ENCODE measurements around the gene LITAF. TPM values are rescaled to one million over a fixed set of nuclear protein-coding genes. Genes with fewer than 3 reads are reported as not detected.

LITAF gene
- total RNA-seq, 1 experiment from 2014 or later, result 84.2 TPM

- Histone ChIP-seq H3K27me3 (ENCODE audit: insufficient read depth, low read length) (no peaks in the 10 kb centered on the region), H3K27ac (ENCODE audit: low read depth, low read length) (no peak overlapping the region), H4K20me1 (ENCODE audit: insufficient read depth) (no peaks in the 10 kb centered on the region), H3K4me2 (ENCODE audit: low read length) (no peak overlapping the region), H3K36me3 (ENCODE audit: control insufficient read depth in 1 of 2, insufficient read depth in 2 of 2, low read length in 2 of 2) (no peaks in the 10 kb centered on the region), H2AFZ (ENCODE audit: low read depth, low read length, poor library complexity, severe bottlenecking) (no peak overlapping the region), H3K9me3 (ENCODE audit: control insufficient read depth in 1 of 2, insufficient read depth in 1 of 2, low read depth in 1 of 2, low read length in 2 of 2) (no peaks in the 10 kb centered on the region), H3K9me2 (ENCODE audit: insufficient read depth) (no peaks in the 10 kb centered on the region), H3K4me3 (replicated peaks in 1 of 2; ENCODE audit: low read depth in 1 of 2, low read length in 2 of 2) (no peak overlapping the region), H3K9ac (ENCODE audit: low read length) (no peak overlapping the region), H3K79me2 (ENCODE audit: insufficient read depth, low read length) (peaks cover 74% of the 10 kb centered on the region), H3K4me1 (ENCODE audit: control insufficient read depth in 1 of 2, insufficient read depth in 2 of 2, low read length in 2 of 2) (peaks cover 13 to 28% of the 10 kb centered on the region in 2 experiments)
- BruUV-seq (replicated peaks), result no TSS peak
- DNase-seq (ENCODE audit: low read depth, low spot score), result no peak
- TF ChIP-seq ZBTB33 (IDR thresholded peaks at IDR 0.05; ENCODE audit: extremely low read depth, insufficient replicate concordance, low read length) (no peak), CEBPB (IDR thresholded peaks at IDR 0.05; ENCODE audit: low read depth) (no peak), MAX (IDR thresholded peaks at IDR 0.05) (no peak), POLR2A (IDR thresholded peaks at IDR 0.05; ENCODE audit: borderline replicate concordance, extremely low read depth, insufficient read depth, insufficient read length) (no peak), CTCF (IDR thresholded peaks at IDR 0.05 in 2 of 3, conservative IDR thresholded peaks at IDR 0.05 in 1 of 3; ENCODE audit: borderline replicate concordance in 1 of 3, insufficient read depth in 1 of 3, low read depth in 2 of 3, low read length in 2 of 3) (no peak), ATF3 (IDR thresholded peaks at IDR 0.05) (no peak), SIN3A (IDR thresholded peaks at IDR 0.05; ENCODE audit: low read depth) (no peak), EZH2phosphoT487 (IDR thresholded peaks at IDR 0.05; ENCODE audit: borderline replicate concordance) (no peak), ELF1 (IDR thresholded peaks at IDR 0.05; ENCODE audit: borderline replicate concordance, low read depth) (no peak), EZH2 (IDR thresholded peaks at IDR 0.05) (no peak), ZNF274 (IDR thresholded peaks at IDR 0.05; ENCODE audit: low read depth, low read length) (no peak), TCF7L2 (IDR thresholded peaks at IDR 0.05; ENCODE audit: borderline replicate concordance, extremely low read depth, insufficient read depth, insufficient read length) (no peak)
- no peak for ATAC-seq
- ChIA-PET POLR2A (no interaction called here), RAD21 (ENCODE audit: low non-redundant PET in 1 of 2, low total read pairs in 2 of 2, uncharacterized antibody in 2 of 2, unreplicated experiment in 2 of 2) (no interaction called here), CTCF (interaction anchor here (1.3 kb wide), 1 partner anchor 51 kb away, joined by 3 read pairs; no protein-coding TSS in a partner anchor)
- intact Hi-C loops (cut with micrococcal nuclease), result loop anchor here (5.0 kb wide), 1 partner anchor 59 kb away; no protein-coding TSS in a partner anchor
Measured at GRCh38 chr16:11583166-11583565, 3.6 kb downstream of the LITAF start.

Measured in HCT116 (cell line).